K562 (cell line): ENCODE data around the gene REX1BD. TPM values are rescaled to one million over a fixed set of nuclear protein-coding genes. Genes with fewer than 3 reads are reported as not detected.
A peak's percentile ranks its signal among the peaks of the same experiment; 100 is the strongest.

Experiments
- ATAC-seq: fragments of 200-7000 bp; cut with Tn5 transposase; 3 replicates; pipeline ENCODE4 v1.9.1; 2020; ENCODE audit warnings: moderate library complexity
- BruUV-seq: library from RNA; stranded (reverse); fragments of 400-500 nt; replicated peaks from 2 replicates; lab custom pipeline; 2021; lab: Mats Ljungman, UMichigan
- CTCF ChIA-PET: fragments of 300-600 bp; formaldehyde crosslinking; extraction: SDS; loops from one replicate; lab custom pipeline; 2021; ENCODE audit warnings: low intra/inter-chr PET ratio; lab: Yijun Ruan, JAX
- POLR2A ChIA-PET: fragments of 300-600, 350-650 bp; sonication (Branson Sonifier 250); formaldehyde crosslinking; extraction: SDS; loops from one replicate; lab custom pipeline; 2021; ENCODE audit warnings: antibody characterized with exemption, inconsistent platforms; lab: Yijun Ruan, JAX
- DNase-seq, 4 experiments: peaks; one replicate each; pipeline versions ENCODE4 v3.0.0 to v3.0.0-alpha.2; 2011 to 2018; ENCODE audit warnings: low spot score in 3 of 4, mixed read lengths in 3 of 4; ENCODE audit errors: extremely low read depth in 1 of 4
- FAIRE-seq: peaks from 2 replicates; lab custom pipeline; 2011; peaks lifted over from hg19 to GRCh38; lab: Jason Lieb, UNC
- H2AFZ ChIP-seq: 2 replicates; pipeline ENCODE4 v1.6.0; 2011; ENCODE audit warnings: low read depth, low read length, control low read depth, inconsistent platforms
- H3K27ac ChIP-seq: fragments of 200-600 bp; 3 replicates; pipeline ENCODE4 v1.8.0; 2011; ENCODE audit warnings: low read depth, mild to moderate bottlenecking, control low read depth, inconsistent platforms, low read length, moderate library complexity, mixed read lengths; ENCODE audit errors: extremely low read depth
- H3K27me3 ChIP-seq, 2 experiments: fragments of 300-600 bp in 1 of 2; 2 replicates in 1 of 2; 3 replicates in 1 of 2; pipeline versions ENCODE4 v1.6.0 to v1.8.0; 2011; ENCODE audit warnings: inconsistent platforms in 2 of 2, low read length in 2 of 2, mild to moderate bottlenecking in 1 of 2, mixed read lengths in 1 of 2, moderate library complexity in 1 of 2; ENCODE audit not compliant: control insufficient read depth in 2 of 2, insufficient read depth in 2 of 2
- H3K36me3 ChIP-seq: fragments of 300-600 bp; 3 replicates; pipeline ENCODE4 v1.8.0; 2011; ENCODE audit warnings: mild to moderate bottlenecking, low read length, inconsistent platforms; ENCODE audit not compliant: control insufficient read depth, insufficient read depth
- H3K4me1 ChIP-seq, 2 experiments: fragments of 200-600 bp in 1 of 2; replicated peaks in 1 of 2; 2 replicates in 1 of 2; 3 replicates in 1 of 2; pipeline versions ENCODE4 v1.5.1 to v1.8.0; 2011; ENCODE audit warnings: inconsistent platforms in 2 of 2, low read length in 2 of 2, mild to moderate bottlenecking in 1 of 2, mixed read lengths in 1 of 2, moderate library complexity in 1 of 2; ENCODE audit not compliant: control insufficient read depth in 2 of 2, insufficient read depth in 2 of 2
- H3K4me2 ChIP-seq: 2 replicates; pipeline ENCODE4 v1.6.1; 2011; ENCODE audit warnings: low read length, control low read depth, inconsistent platforms, mixed read lengths; ENCODE audit not compliant: insufficient read depth
- H3K4me3 ChIP-seq: fragments of 200-600 bp; sonication (generic), shearing (Covaris generic); 2 replicates; pipeline ENCODE4 v1.5.1; 2016; ENCODE audit warnings: control low read depth, inconsistent platforms
- H3K79me2 ChIP-seq: fragments of 200-600 bp; 3 replicates; pipeline ENCODE4 v1.8.0; 2011; ENCODE audit warnings: low read length, inconsistent platforms; ENCODE audit not compliant: control insufficient read depth, insufficient read depth
- H3K9ac ChIP-seq, 2 experiments: 2 replicates each; pipeline versions ENCODE4 v1.6.0 to v1.6.1; 2011; ENCODE audit warnings: low read depth in 2 of 2, low read length in 2 of 2, control low read depth in 1 of 2, inconsistent platforms in 1 of 2, mild to moderate bottlenecking in 1 of 2, mixed read lengths in 1 of 2; ENCODE audit not compliant: insufficient read depth in 1 of 2
- H3K9me1 ChIP-seq: one replicate; pipeline ENCODE4 v1.6.0; 2011; ENCODE audit warnings: inconsistent platforms, mild to moderate bottlenecking, low read length, moderate library complexity; ENCODE audit not compliant: control insufficient read depth, insufficient read depth
- H3K9me3 ChIP-seq: replicated peaks from 2 replicates; pipeline ENCODE4 v1.5.1; 2011; ENCODE audit warnings: low read depth, low read length, inconsistent platforms; ENCODE audit not compliant: control insufficient read depth, insufficient read depth
- H4K20me1 ChIP-seq: replicated peaks from 2 replicates; pipeline ENCODE4 v1.6.1; 2011; ENCODE audit warnings: low read length, inconsistent platforms, mixed read lengths; ENCODE audit not compliant: control insufficient read depth, insufficient read depth
- BHLHE40 ChIP-seq: IDR thresholded peaks from 2 replicates; pipeline ENCODE4 v1.6.1; 2011; ENCODE audit warnings: low read length, improper control_type of control experiment
- CBFA2T3 ChIP-seq: fragments of 450-650 bp; IDR thresholded peaks from 2 replicates; pipeline ENCODE4 v1.6.1; 2017
- CBFB ChIP-seq: sonication (generic); formaldehyde crosslinking; IDR thresholded peaks from 2 replicates; pipeline ENCODE4 v1.4.0; 2020; ENCODE audit warnings: mild to moderate bottlenecking, missing genetic modification reagents
- CCNT2 ChIP-seq: IDR thresholded peaks from 2 replicates; pipeline ENCODE4 v1.6.1; 2011; ENCODE audit warnings: borderline replicate concordance, low read depth, mild to moderate bottlenecking, moderate library complexity, mixed read lengths, low read length; ENCODE audit not compliant: insufficient read length; ENCODE audit errors: extremely low read depth
- DPF2 ChIP-seq: fragments of 450-650 bp; IDR thresholded peaks from 2 replicates; pipeline ENCODE4 v1.6.1; 2016
- EGR1 ChIP-seq: fragments of 450-650 bp; conservative IDR thresholded peaks from 2 replicates; pipeline ENCODE4 v1.6.1; 2017; ENCODE audit warnings: mild to moderate bottlenecking
- KLF13 ChIP-seq: fragments of 450-650 bp; IDR thresholded peaks from 2 replicates; pipeline ENCODE4 v1.6.1; 2016; ENCODE audit warnings: missing genetic modification characterization, low read depth, mild to moderate bottlenecking, missing compliant biosample characterization, moderate library complexity, borderline replicate concordance
- KLF16 ChIP-seq: IDR thresholded peaks from 2 replicates; pipeline ENCODE4 v1.6.1; 2016; ENCODE audit warnings: antibody characterized with exemption
- NCOA6 ChIP-seq: fragments of 450-650 bp; IDR thresholded peaks from 2 replicates; pipeline ENCODE4 v1.6.1; 2017; ENCODE audit warnings: mild to moderate bottlenecking
- NEUROD1 ChIP-seq: fragments of 150-350 bp; IDR thresholded peaks from 2 replicates; pipeline ENCODE4 v1.6.1; 2014; ENCODE audit warnings: borderline replicate concordance, low read length, low read depth; ENCODE audit not compliant: partially characterized antibody
- NFATC3 ChIP-seq: fragments of 450-650 bp; IDR thresholded peaks from 2 replicates; pipeline ENCODE4 v1.6.1; 2017; ENCODE audit warnings: mild to moderate bottlenecking
- NFXL1 ChIP-seq: fragments of 450-650 bp; formaldehyde crosslinking; IDR thresholded peaks from 2 replicates; pipeline ENCODE4 v1.4.0; 2021; ENCODE audit warnings: mild to moderate bottlenecking
- NONO ChIP-seq, 2 experiments: fragments of 200-400 bp in 1 of 2; fragments of 450-650 bp in 1 of 2; formaldehyde crosslinking in 1 of 2; IDR thresholded peaks; 2 replicates each; pipeline ENCODE4 v1.6.1; 2017; ENCODE audit warnings: low read depth in 2 of 2, mild to moderate bottlenecking in 2 of 2, moderate library complexity in 2 of 2, low read length in 1 of 2
- RB1 ChIP-seq: fragments of 450-650 bp; IDR thresholded peaks from 2 replicates; pipeline ENCODE4 v1.6.1; 2017; ENCODE audit warnings: low read depth, mild to moderate bottlenecking
- SMAD4 ChIP-seq: fragments of 250-450 bp; sonication (Bioruptor Pico); conservative IDR thresholded peaks from 2 replicates; pipeline ENCODE4 v1.8.0; 2021; ENCODE audit warnings: inconsistent platforms, mild to moderate bottlenecking, moderate library complexity
- TBP ChIP-seq: optimal IDR thresholded peaks from 2 replicates; pipeline ENCODE3; 2011; ENCODE audit warnings: low read depth, low read length, improper control_type of control experiment
- WGBS: fragments of 100-300 bp; shearing (Covaris generic); methylation state at CpG from one replicate; pipeline ENCODE4 v1.1.6; 2016; ENCODE audit warnings: low coverage, mixed read lengths; ENCODE audit not compliant: insufficient coverage; ENCODE audit errors: missing lambda C conversion rate; 5-methylcytosine and 5-hydroxymethylcytosine counted together
- in situ Hi-C: fragments of 300-500 bp; cut with MboI; formaldehyde crosslinking; loops from 4 replicates; pipeline ENCODE4 v1.15.0; 2018; ENCODE audit warnings: inconsistent platforms, mixed read lengths
- intact Hi-C: fragments of 100-400 bp; cut with micrococcal nuclease; formaldehyde crosslinking; loops from 2 replicates; pipeline ENCODE4 v1.14.2; 2022
- polyA plus RNA-seq, 8 experiments: library from polyadenylated mRNA; depleted of rRNA in 4 of 8; stranded (reverse) in 5 of 8; unstranded in 3 of 8; fragments of >200 nt; fragmentation: Nextera tagmentation in 2 of 8; fragmentation: Illumina TruSeq in 1 of 8; extraction: Ambion mirVana in 2 of 8; extraction: Trizol in 1 of 8; gene quantifications; 2 replicates each; pipeline versions ENCODE4 v1.2.1 to v1.2.3, GENCODE V29; 2011 to 2014; ENCODE audit warnings: inconsistent platforms in 1 of 8, missing spikeins in 1 of 8
- total RNA-seq, 7 experiments: library from RNA; depleted of rRNA in 6 of 7; stranded (reverse); fragments of >200 nt in 6 of 7; fragmentation: Illumina TruSeq in 2 of 7; extraction: Trizol in 2 of 7; gene quantifications; 2 replicates each; pipeline versions ENCODE4 v1.2.1 to v1.2.3, GENCODE V29; 2011 to 2021; ENCODE audit warnings: low replicate concordance in 1 of 7
- TF ChIP-seq, protein P1 (sequence below), 2 experiments: IDR thresholded peaks; 2 replicates each; pipeline ENCODE4 v1.6.1; 2011; ENCODE audit warnings: borderline replicate concordance in 1 of 2, control low read depth in 1 of 2, low read depth in 1 of 2, low read length in 1 of 2, mild to moderate bottlenecking in 1 of 2, mixed read lengths in 1 of 2, moderate library complexity in 1 of 2; ENCODE audit not compliant: insufficient read depth in 1 of 2, insufficient read length in 1 of 2, poor library complexity in 1 of 2, severe bottlenecking in 1 of 2; ENCODE audit errors: extremely low read depth in 1 of 2
- TF ChIP-seq, protein P2 (sequence below): fragments of 450-650 bp; conservative IDR thresholded peaks from 2 replicates; pipeline ENCODE4 v1.6.1; 2016; ENCODE audit warnings: missing genetic modification characterization, low read depth, mild to moderate bottlenecking, missing compliant biosample characterization, moderate library complexity
- TF ChIP-seq, protein P3 (sequence below): sonication (generic); formaldehyde crosslinking; IDR thresholded peaks from 2 replicates; pipeline ENCODE4 v1.8.0; 2022; ENCODE audit warnings: missing genetic modification reagents, mild to moderate bottlenecking, moderate library complexity, borderline replicate concordance

Gene REX1BD
- total and polyA plus RNA-seq, 9 of the 15 experiments (the other 6 are each of a cell fraction or from before 2014, with no cell fraction given), result 1.9 to 136 (median 13.8) TPM

GRCh38 chr19:18594096-18594823 is 5.7 kb downstream of the REX1BD start:
- H3K4me2 ChIP-seq, result peak overlapping the region; percentile 72
- H3K79me2 ChIP-seq, result peaks cover 11% of the 10 kb centered on the region
- peak; percentile 85 to 91 (median 90) for DNase-seq
- H3K9me3 ChIP-seq, result no peaks in the 10 kb centered on the region
- peak overlapping the region; percentile 30 to 91; a peak in 3 of 4 replicates for H3K9ac ChIP-seq
- intact Hi-C loops, result loop anchor here (5.0 to 10.0 kb wide), 4 partner anchors 43 to 251 kb away; partner anchors contain the start of gene KLHL26
- peak; percentile 66 for ATAC-seq
- ChIA-PET CTCF (interaction anchor here (0.6 to 1.1 kb wide), 3 partner anchors 82 to 324 kb away, joined by 3 to 5 read pairs (median 3); no protein-coding TSS in a partner anchor), POLR2A (interaction anchor here (0.5 to 2.1 kb wide), 8 partner anchors 10 to 1930 kb away, joined by 3 to 6 read pairs (median 4); no protein-coding TSS in a partner anchor)
- WGBS, result 4% methylated on average over 22 of the region's 54 CpGs
- H2AFZ ChIP-seq, result peak overlapping the region; percentile 71
- no TSS peak for BruUV-seq
- peaks cover 28 to 83% of the 10 kb centered on the region in 2 experiments for H3K4me1 ChIP-seq
- H3K9me1 ChIP-seq, result no peaks in the 10 kb centered on the region
- in situ Hi-C loops, result no loop called here
- peaks cover 6% of the 10 kb centered on the region; the same call in 1 of the 2 replicates for H4K20me1 ChIP-seq
- H3K27me3 ChIP-seq, result no peaks in the 10 kb centered on the region
- peaks cover 5% of the 10 kb centered on the region; the same call in 2 of the 3 replicates for H3K36me3 ChIP-seq
- peak overlapping the region; percentile 38 for H3K4me3 ChIP-seq
- H3K27ac ChIP-seq, result peak overlapping the region; percentile 43; the same call in 2 of the 3 replicates
- FAIRE-seq, result no peak
- TF ChIP-seq, protein P1, sequence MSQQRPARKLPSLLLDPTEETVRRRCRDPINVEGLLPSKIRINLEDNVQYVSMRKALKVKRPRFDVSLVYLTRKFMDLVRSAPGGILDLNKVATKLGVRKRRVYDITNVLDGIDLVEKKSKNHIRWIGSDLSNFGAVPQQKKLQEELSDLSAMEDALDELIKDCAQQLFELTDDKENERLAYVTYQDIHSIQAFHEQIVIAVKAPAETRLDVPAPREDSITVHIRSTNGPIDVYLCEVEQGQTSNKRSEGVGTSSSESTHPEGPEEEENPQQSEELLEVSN (IDR thresholded peaks at IDR 0.05; ENCODE audit: borderline replicate concordance in 1 of 2, extremely low read depth in 1 of 2, insufficient read depth in 1 of 2, insufficient read length in 1 of 2, low read depth in 1 of 2, low read length in 1 of 2, poor library complexity in 1 of 2, severe bottlenecking in 1 of 2), result peak; percentile 40 to 62
- TF ChIP-seq NFXL1, result no peak
- peak; percentile 19; the same call in 1 of the 2 replicates for TF ChIP-seq CBFA2T3
- TF ChIP-seq, protein P2, sequence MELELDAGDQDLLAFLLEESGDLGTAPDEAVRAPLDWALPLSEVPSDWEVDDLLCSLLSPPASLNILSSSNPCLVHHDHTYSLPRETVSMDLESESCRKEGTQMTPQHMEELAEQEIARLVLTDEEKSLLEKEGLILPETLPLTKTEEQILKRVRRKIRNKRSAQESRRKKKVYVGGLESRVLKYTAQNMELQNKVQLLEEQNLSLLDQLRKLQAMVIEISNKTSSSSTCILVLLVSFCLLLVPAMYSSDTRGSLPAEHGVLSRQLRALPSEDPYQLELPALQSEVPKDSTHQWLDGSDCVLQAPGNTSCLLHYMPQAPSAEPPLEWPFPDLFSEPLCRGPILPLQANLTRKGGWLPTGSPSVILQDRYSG, result no peak
- TF ChIP-seq TBP, result peak; percentile 42
- no peak for TF ChIP-seq CBFB
- TF ChIP-seq NCOA6, result no peak
- peak; percentile 54; the same call in 1 of the 2 replicates for TF ChIP-seq KLF16
- TF ChIP-seq DPF2, result peak; percentile 34; the same call in 1 of the 2 replicates
- peak; percentile 15 for TF ChIP-seq NEUROD1
- peak; percentile 55 for TF ChIP-seq EGR1
- peak; percentile 91 for TF ChIP-seq CCNT2
- TF ChIP-seq KLF13 (tag), result peak; percentile 91
- peak; percentile 93 for TF ChIP-seq RB1
- peak; percentile 99 for TF ChIP-seq NFATC3
- peak in 1 of 2 experiments; percentile 91; a peak in 2 of 4 replicates for TF ChIP-seq NONO (IDR thresholded peaks at IDR 0.05; ENCODE audit: low read depth in 2 of 2, low read length in 1 of 2)
- TF ChIP-seq BHLHE40, result peak; percentile 67
- TF ChIP-seq, protein P3, sequence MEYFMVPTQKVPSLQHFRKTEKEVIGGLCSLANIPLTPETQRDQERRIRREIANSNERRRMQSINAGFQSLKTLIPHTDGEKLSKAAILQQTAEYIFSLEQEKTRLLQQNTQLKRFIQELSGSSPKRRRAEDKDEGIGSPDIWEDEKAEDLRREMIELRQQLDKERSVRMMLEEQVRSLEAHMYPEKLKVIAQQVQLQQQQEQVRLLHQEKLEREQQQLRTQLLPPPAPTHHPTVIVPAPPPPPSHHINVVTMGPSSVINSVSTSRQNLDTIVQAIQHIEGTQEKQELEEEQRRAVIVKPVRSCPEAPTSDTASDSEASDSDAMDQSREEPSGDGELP (CRISPR knock-in tag), result peak; percentile 56; the same call in 1 of the 2 replicates
- TF ChIP-seq SMAD4 (CRISPR knock-in tag), result 0 out of 2 replicates have a peak, but pooled peaks have one; percentile 27
